ENCODE measurements around the gene CCNY.

GRCh38 chr10:35336084-35336831 is at the start of gene CCNY:
- TF ChIP-seq SIN3A (IDR thresholded peaks at IDR 0.05; ENCODE audit: borderline replicate concordance, insufficient read depth, low read depth, low read length) (no peak), CTCF (IDR thresholded peaks at IDR 0.05) (no peak), REST (IDR thresholded peaks at IDR 0.05; ENCODE audit: insufficient read depth in 1 of 2, low read depth in 2 of 2, low read length in 1 of 2) (no peak), POLR2AphosphoS5 (IDR thresholded peaks at IDR 0.05; ENCODE audit: low read depth, low read length) (peak; percentile 53; the same call in 1 of the 2 replicates)

Data from Panc1 (cell line).